SK-N-SH (cell line): ENCODE results near the gene TMOD3. TPM values are rescaled to one million over a fixed set of nuclear protein-coding genes. Genes with fewer than 3 reads are reported as not detected.

Source experiments
- CTCF ChIA-PET: fragments of 300-600, 350-600 bp; formaldehyde crosslinking; extraction: SDS; loops from one replicate; lab custom pipeline; 2021; lab: Yijun Ruan, JAX
- POLR2A ChIA-PET: fragments of 350-600 bp; sonication (Branson Sonifier 250); formaldehyde crosslinking; extraction: SDS; loops from one replicate; lab custom pipeline; 2020; ENCODE audit warnings: antibody characterized with exemption, inconsistent platforms; lab: Yijun Ruan, JAX
- DNase-seq: peaks from one replicate; pipeline ENCODE4 v3.0.0; 2012
- H2AFZ ChIP-seq: fragments of 200-600 bp; sonication (generic); 2 replicates; pipeline ENCODE4 v1.8.1; 2016; ENCODE audit warnings: antibody characterized with exemption, mild to moderate bottlenecking, low read depth
- H3F3A ChIP-seq: fragments of 200-600 bp; sonication (generic); replicated peaks from 2 replicates; pipeline ENCODE3; 2016; ENCODE audit warnings: antibody characterized with exemption, mild to moderate bottlenecking; ENCODE audit not compliant: insufficient read depth
- H3K27ac ChIP-seq, 2 experiments: fragments of 200-500 bp in 1 of 2; fragments of 200-600 bp in 1 of 2; sonication (Bioruptor generic) in 1 of 2; sonication (generic), shearing (Covaris generic) in 1 of 2; 2 replicates each; pipeline versions ENCODE4 v1.5.1 to v1.6.1; 2014 to 2016; ENCODE audit warnings: low read depth in 2 of 2, inconsistent platforms in 1 of 2, low read length in 1 of 2, mild to moderate bottlenecking in 1 of 2, mixed read lengths in 1 of 2
- H3K27me3 ChIP-seq: fragments of 200-600 bp; sonication (generic), shearing (Covaris generic); 2 replicates; pipeline ENCODE4 v1.6.1; 2016; ENCODE audit warnings: mixed run types; ENCODE audit not compliant: insufficient read depth
- H3K36me3 ChIP-seq, 2 experiments: fragments of 200-500 bp in 1 of 2; fragments of 200-600 bp in 1 of 2; sonication (Bioruptor generic) in 1 of 2; sonication (generic) in 1 of 2; replicated peaks in 1 of 2; 2 replicates each; pipeline versions ENCODE3 to v1.5.1; 2014 to 2016; ENCODE audit warnings: low read length in 1 of 2, mild to moderate bottlenecking in 1 of 2; ENCODE audit not compliant: insufficient read depth in 2 of 2, control insufficient read depth in 1 of 2
- H3K4me1 ChIP-seq, 2 experiments: fragments of 200-500 bp in 1 of 2; fragments of 200-600 bp in 1 of 2; sonication (Bioruptor generic) in 1 of 2; sonication (generic), shearing (Covaris generic) in 1 of 2; 2 replicates each; pipeline versions ENCODE4 v1.5.1 to v1.6.1; 2014 to 2016; ENCODE audit warnings: low read depth in 1 of 2, low read length in 1 of 2, mixed run types in 1 of 2; ENCODE audit not compliant: insufficient read depth in 2 of 2, control insufficient read depth in 1 of 2
- H3K4me2 ChIP-seq: fragments of 200-600 bp; sonication (generic), shearing (Covaris generic); 2 replicates; pipeline ENCODE4 v1.6.1; 2017; ENCODE audit warnings: mixed run types
- H3K4me3 ChIP-seq, 2 experiments: fragments of 200-500 bp in 1 of 2; fragments of 200-600 bp in 1 of 2; sonication (Bioruptor generic) in 1 of 2; sonication (generic), shearing (Covaris generic) in 1 of 2; 2 replicates each; pipeline versions ENCODE4 v1.5.1 to v1.8.1; 2014 to 2016; ENCODE audit warnings: low read depth in 2 of 2, inconsistent platforms in 1 of 2, low read length in 1 of 2, mild to moderate bottlenecking in 1 of 2, mixed read lengths in 1 of 2, moderate library complexity in 1 of 2
- H3K79me2 ChIP-seq: fragments of 200-600 bp; sonication (generic); 2 replicates; pipeline ENCODE4 v1.8.1; 2017; ENCODE audit warnings: mild to moderate bottlenecking; ENCODE audit not compliant: insufficient read depth
- H3K9ac ChIP-seq: fragments of 200-600 bp; sonication (generic); 2 replicates; pipeline ENCODE4 v1.6.1; 2017; ENCODE audit warnings: mixed run types
- H3K9me2 ChIP-seq: fragments of 200-600 bp; sonication (generic); 2 replicates; pipeline ENCODE4 v1.6.1; 2017; ENCODE audit warnings: mixed run types
- H3K9me3 ChIP-seq: fragments of 200-600 bp; sonication (generic); 2 replicates; pipeline ENCODE4 v1.6.1; 2017; ENCODE audit warnings: mixed run types, mild to moderate bottlenecking, moderate library complexity
- H4K20me1 ChIP-seq: fragments of 200-600 bp; sonication (generic); 2 replicates; pipeline ENCODE4 v1.6.1; 2017; ENCODE audit warnings: mild to moderate bottlenecking, mixed run types; ENCODE audit not compliant: insufficient read depth
- EP300 ChIP-seq, 2 experiments: IDR thresholded peaks; 2 replicates each; pipeline versions ENCODE4 v1.4.0 to v1.6.1; 2012; ENCODE audit warnings: borderline replicate concordance in 1 of 2, low read depth in 1 of 2, low read length in 1 of 2
- EZH2phosphoT487 ChIP-seq: fragments of 200-600 bp; sonication (generic); IDR thresholded peaks from 2 replicates; pipeline ENCODE4 v1.6.1; 2017; ENCODE audit warnings: low read depth, mixed run types, mild to moderate bottlenecking, antibody characterized with exemption, moderate library complexity, borderline replicate concordance
- GATA2 ChIP-seq: sonication (generic); formaldehyde crosslinking; IDR thresholded peaks from 2 replicates; pipeline ENCODE4 v1.5.0; 2020; ENCODE audit warnings: mild to moderate bottlenecking, missing genetic modification reagents
- JUND ChIP-seq: IDR thresholded peaks from 2 replicates; pipeline ENCODE4 v1.4.0; 2012
- MAX ChIP-seq: IDR thresholded peaks from 2 replicates; pipeline ENCODE4 v1.4.0; 2012; ENCODE audit warnings: low read depth
- MEF2A ChIP-seq: IDR thresholded peaks from 2 replicates; pipeline ENCODE4 v1.4.0; 2012; ENCODE audit warnings: low read depth, borderline replicate concordance
- NFIC ChIP-seq: IDR thresholded peaks from 2 replicates; pipeline ENCODE4 v1.4.0; 2012; ENCODE audit warnings: borderline replicate concordance
- NRF1 ChIP-seq: IDR thresholded peaks from 2 replicates; pipeline ENCODE4 v1.6.1; 2012; ENCODE audit warnings: low read depth, mild to moderate bottlenecking, low read length
- POLR2AphosphoS5 ChIP-seq: IDR thresholded peaks from 2 replicates; pipeline ENCODE4 v1.6.1; 2012; ENCODE audit warnings: low read depth, low read length
- RAD21 ChIP-seq: IDR thresholded peaks from 2 replicates; pipeline ENCODE4 v1.6.1; 2012; ENCODE audit warnings: mild to moderate bottlenecking, low read length
- RCOR1 ChIP-seq: fragments of 150-350 bp; IDR thresholded peaks from 2 replicates; pipeline ENCODE4 v1.6.1; 2017; ENCODE audit warnings: antibody characterized with exemption, low read length
- RXRA ChIP-seq: IDR thresholded peaks from 2 replicates; pipeline ENCODE4 v1.4.0; 2012; ENCODE audit warnings: low read depth, mild to moderate bottlenecking, borderline replicate concordance
- TAF1 ChIP-seq: IDR thresholded peaks from 2 replicates; pipeline ENCODE4 v1.6.1; 2012; ENCODE audit warnings: low read depth, mild to moderate bottlenecking, low read length, moderate library complexity, borderline replicate concordance
- TEAD4 ChIP-seq: IDR thresholded peaks from 2 replicates; pipeline ENCODE4 v1.4.0; 2012; ENCODE audit warnings: mild to moderate bottlenecking, borderline replicate concordance; ENCODE audit not compliant: insufficient read depth
- USF1 ChIP-seq: IDR thresholded peaks from 2 replicates; pipeline ENCODE4 v1.4.0; 2012; ENCODE audit warnings: low read depth, borderline replicate concordance
- WGBS: methylation state at CpG from one replicate; pipeline ENCODE4 v1.1.6; 2017; ENCODE audit warnings: low lambda C conversion rate; 5-methylcytosine and 5-hydroxymethylcytosine counted together
- polyA plus RNA-seq, 3 experiments: library from polyadenylated mRNA; depleted of rRNA; stranded (reverse); fragments of >200 nt; gene quantifications; 2 replicates each; pipeline ENCODE4 v1.2.3, GENCODE V29; 2012
- TF ChIP-seq, protein P1 (sequence below): fragments of 200-600 bp; sonication (generic); IDR thresholded peaks from 2 replicates; pipeline ENCODE4 v1.6.1; 2017; ENCODE audit warnings: antibody characterized with exemption, mild to moderate bottlenecking, moderate library complexity
- TF ChIP-seq, protein P2 (sequence below): fragments of 150-350 bp; IDR thresholded peaks from 2 replicates; pipeline ENCODE4 v1.6.1; 2016; ENCODE audit warnings: mild to moderate bottlenecking, low read depth, low read length

TMOD3 gene
- polyA plus RNA-seq, 1 of the 3 experiments (the other 2 are of a cell fraction): 6.0 TPM

DNA sequence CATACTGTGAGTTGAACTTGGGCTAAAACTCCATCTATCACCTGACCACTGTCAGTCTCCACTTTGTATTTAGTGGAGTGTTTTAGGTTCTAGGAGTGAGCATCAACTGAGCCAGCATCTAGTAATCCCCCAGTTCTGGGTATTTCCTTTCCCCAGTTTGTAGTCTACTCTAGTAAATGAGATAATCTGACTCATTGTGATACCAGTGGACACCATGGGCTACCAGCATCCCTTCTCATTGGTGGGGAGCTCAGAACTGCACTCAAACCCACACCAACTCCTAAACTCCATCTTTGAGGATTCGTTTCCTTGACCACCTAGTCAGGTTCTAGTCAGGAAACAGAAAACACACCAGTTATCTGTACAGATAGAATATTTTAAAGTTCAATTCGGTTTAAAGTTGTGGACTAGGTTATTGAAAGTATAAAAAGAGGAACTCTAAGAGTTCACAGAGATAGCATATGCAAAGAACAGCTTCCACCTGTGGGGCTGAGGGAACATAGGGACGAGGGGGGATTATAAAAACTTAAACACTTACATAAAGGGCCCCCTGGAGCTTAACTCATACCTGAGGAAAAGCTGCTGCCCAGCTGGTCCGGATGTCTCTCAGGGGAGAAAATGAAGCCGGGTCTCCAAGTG, 106.1 kb downstream of the TMOD3 start:
- ChIA-PET POLR2A (interaction anchor here (1.3 kb wide), 1 partner anchor 36 kb away, joined by 3 read pairs; the partner anchor contains the start of gene LEO1), CTCF (interaction anchor here (0.8 to 1.4 kb wide), 3 partner anchors 10 to 48 kb away, joined by 4 to 6 read pairs (median 5); no protein-coding TSS in a partner anchor)
- no peak for DNase-seq
- Histone ChIP-seq H3K4me3 (no peak overlapping the region), H3K27ac (no peak overlapping the region), H3K36me3 (peaks cover 16 to 20% of the 10 kb centered on the region in 2 experiments), H3K9me3 (no peaks in the 10 kb centered on the region), H3K4me2 (no peak overlapping the region), H3K4me1 (no peaks in the 10 kb centered on the region; a peak in 1 of 4 replicates), H2AFZ (no peak overlapping the region), H3F3A (peaks cover 27% of the 10 kb centered on the region), H4K20me1 (no peaks in the 10 kb centered on the region), H3K9me2 (no peaks in the 10 kb centered on the region), H3K9ac (no peak overlapping the region), H3K79me2 (no peaks in the 10 kb centered on the region), H3K27me3 (no peaks in the 10 kb centered on the region)
- WGBS: 91% methylated on average over 5 of the region's 5 CpGs
- TF ChIP-seq POLR2AphosphoS5 (peak; percentile 10; the same call in 1 of the 2 replicates), USF1 (no peak)

- no peak for DNase-seq
- H3K9me3 ChIP-seq: no peaks in the 10 kb centered on the region
- ChIA-PET POLR2A (interaction anchor here (1.3 kb wide), 1 partner anchor 35 kb away, joined by 3 read pairs; the partner anchor contains the start of gene LEO1), CTCF (interaction anchor here (0.8 to 1.4 kb wide), 3 partner anchors 10 to 48 kb away, joined by 4 to 6 read pairs (median 5); no protein-coding TSS in a partner anchor)
- no peak overlapping the region for H2AFZ ChIP-seq
- H3K4me3 ChIP-seq: no peak overlapping the region
- peaks cover 21% of the 10 kb centered on the region in 2 experiments for H3K36me3 ChIP-seq
- peaks cover 27% of the 10 kb centered on the region for H3F3A ChIP-seq
- H3K4me1 ChIP-seq: no peaks in the 10 kb centered on the region; a peak in 1 of 4 replicates
- H3K27ac ChIP-seq: no peak overlapping the region
- H3K27me3 ChIP-seq: no peaks in the 10 kb centered on the region
- H3K9me2 ChIP-seq: no peaks in the 10 kb centered on the region
- no peak overlapping the region for H3K9ac ChIP-seq
- H3K4me2 ChIP-seq: no peak overlapping the region
- TF ChIP-seq TAF1: no peak
- TF ChIP-seq GATA2: no peak
- TF ChIP-seq NRF1: no peak
- no peak for TF ChIP-seq MEF2A
- no peak for TF ChIP-seq EZH2phosphoT487
- no peak for TF ChIP-seq EP300 (IDR thresholded peaks at IDR 0.05; ENCODE audit: borderline replicate concordance in 1 of 2, low read depth in 1 of 2, low read length in 1 of 2)
- TF ChIP-seq, protein P1, sequence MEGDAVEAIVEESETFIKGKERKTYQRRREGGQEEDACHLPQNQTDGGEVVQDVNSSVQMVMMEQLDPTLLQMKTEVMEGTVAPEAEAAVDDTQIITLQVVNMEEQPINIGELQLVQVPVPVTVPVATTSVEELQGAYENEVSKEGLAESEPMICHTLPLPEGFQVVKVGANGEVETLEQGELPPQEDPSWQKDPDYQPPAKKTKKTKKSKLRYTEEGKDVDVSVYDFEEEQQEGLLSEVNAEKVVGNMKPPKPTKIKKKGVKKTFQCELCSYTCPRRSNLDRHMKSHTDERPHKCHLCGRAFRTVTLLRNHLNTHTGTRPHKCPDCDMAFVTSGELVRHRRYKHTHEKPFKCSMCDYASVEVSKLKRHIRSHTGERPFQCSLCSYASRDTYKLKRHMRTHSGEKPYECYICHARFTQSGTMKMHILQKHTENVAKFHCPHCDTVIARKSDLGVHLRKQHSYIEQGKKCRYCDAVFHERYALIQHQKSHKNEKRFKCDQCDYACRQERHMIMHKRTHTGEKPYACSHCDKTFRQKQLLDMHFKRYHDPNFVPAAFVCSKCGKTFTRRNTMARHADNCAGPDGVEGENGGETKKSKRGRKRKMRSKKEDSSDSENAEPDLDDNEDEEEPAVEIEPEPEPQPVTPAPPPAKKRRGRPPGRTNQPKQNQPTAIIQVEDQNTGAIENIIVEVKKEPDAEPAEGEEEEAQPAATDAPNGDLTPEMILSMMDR: no peak; the same call in 1 of the 2 replicates
- no peak for TF ChIP-seq JUND
- no peak for TF ChIP-seq NFIC
- TF ChIP-seq RAD21: no peak
- TF ChIP-seq, protein P2, sequence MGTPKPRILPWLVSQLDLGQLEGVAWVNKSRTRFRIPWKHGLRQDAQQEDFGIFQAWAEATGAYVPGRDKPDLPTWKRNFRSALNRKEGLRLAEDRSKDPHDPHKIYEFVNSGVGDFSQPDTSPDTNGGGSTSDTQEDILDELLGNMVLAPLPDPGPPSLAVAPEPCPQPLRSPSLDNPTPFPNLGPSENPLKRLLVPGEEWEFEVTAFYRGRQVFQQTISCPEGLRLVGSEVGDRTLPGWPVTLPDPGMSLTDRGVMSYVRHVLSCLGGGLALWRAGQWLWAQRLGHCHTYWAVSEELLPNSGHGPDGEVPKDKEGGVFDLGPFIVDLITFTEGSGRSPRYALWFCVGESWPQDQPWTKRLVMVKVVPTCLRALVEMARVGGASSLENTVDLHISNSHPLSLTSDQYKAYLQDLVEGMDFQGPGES: no peak
- TF ChIP-seq RCOR1: no peak
- no peak for TF ChIP-seq TEAD4
- no peak for TF ChIP-seq MAX
- no peak for TF ChIP-seq RXRA
- no peak; the same call in 1 of the 2 replicates for TF ChIP-seq POLR2AphosphoS5
- WGBS: 86% methylated on average over 2 of the region's 2 CpGs
- H3K79me2 ChIP-seq: no peaks in the 10 kb centered on the region; the same call in 1 of the 2 replicates
- H4K20me1 ChIP-seq: no peaks in the 10 kb centered on the region
Measured at GRCh38 chr15:51936105-51936478, 106.6 kb downstream of the TMOD3 start.
